GM23248 (cell line): ENCODE results near the gene CCDC24.

Source experiments
- EZH2 ChIP-seq: fragments of 200-600 bp; sonication (generic); IDR thresholded peaks from 2 replicates; pipeline ENCODE4 v1.6.1; 2018; ENCODE audit warnings: antibody characterized with exemption, mild to moderate bottlenecking; ENCODE audit not compliant: insufficient read depth, poor library complexity, severe bottlenecking
- EZH2phosphoT487 ChIP-seq: fragments of 200-600 bp; sonication (generic); IDR thresholded peaks from 2 replicates; pipeline ENCODE4 v1.6.1; 2018; ENCODE audit warnings: antibody characterized with exemption, moderate library complexity, mild to moderate bottlenecking, low read depth; ENCODE audit not compliant: insufficient read depth

DNA sequence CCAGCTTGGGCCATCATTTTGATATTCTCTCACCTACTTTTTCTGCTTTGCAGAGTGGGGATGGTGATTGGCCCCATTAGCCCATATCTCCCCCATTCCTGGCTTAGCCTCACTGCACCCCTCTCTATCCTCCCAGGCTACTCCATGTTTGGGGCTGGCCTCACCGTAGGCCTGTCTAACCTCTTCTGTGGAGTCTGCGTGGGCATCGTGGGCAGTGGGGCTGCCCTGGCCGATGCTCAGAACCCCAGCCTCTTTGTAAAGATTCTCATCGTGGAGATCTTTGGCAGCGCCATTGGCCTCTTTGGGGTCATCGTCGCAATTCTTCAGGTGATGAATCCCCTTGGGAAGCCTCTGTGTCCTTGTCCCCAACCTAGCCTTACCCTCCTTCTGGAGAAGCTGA lies 14.5 kb upstream of the CCDC24 start:
- TF ChIP-seq EZH2 (no peak), EZH2phosphoT487 (no peak)
